DMS114 treated with DMSO at 0.1 percent for 48 hours (cell line): ENCODE measurements around the gene C20orf144.
"Not testable (repeated sequence)": the region's sequence is repeated elsewhere in the genome, so short reads cannot be mapped to it uniquely, and the experiment has no call there.

Source experiments
- DNase-seq: peaks from one replicate; lab custom pipeline; 2025; ENCODE audit not compliant: unreplicated experiment; lab: John Stamatoyannopoulos, UW

The C20orf144 gene

GRCh38 chr20:33693741-33694638 lies 31.9 kb downstream of the C20orf144 start:
- no peak for DNase-seq

GRCh38 chr20:33694639-33695012 lies 32.5 kb downstream of the C20orf144 start:
- DNase-seq = no peak

- DNase-seq = no peak
Measured at GRCh38 chr20:33696448-33696847, 34.3 kb downstream of the C20orf144 start.

GRCh38 chr20:33697129-33697528 lies 35.0 kb downstream of the C20orf144 start:
- DNase-seq = no peak

GRCh38 chr20:33698966-33699365 lies 36.8 kb downstream of the C20orf144 start:
- DNase-seq = not testable (repeated sequence)

- DNase-seq = not testable (repeated sequence)
Measured at GRCh38 chr20:33700696-33701441, 38.7 kb downstream of the C20orf144 start.

DNA sequence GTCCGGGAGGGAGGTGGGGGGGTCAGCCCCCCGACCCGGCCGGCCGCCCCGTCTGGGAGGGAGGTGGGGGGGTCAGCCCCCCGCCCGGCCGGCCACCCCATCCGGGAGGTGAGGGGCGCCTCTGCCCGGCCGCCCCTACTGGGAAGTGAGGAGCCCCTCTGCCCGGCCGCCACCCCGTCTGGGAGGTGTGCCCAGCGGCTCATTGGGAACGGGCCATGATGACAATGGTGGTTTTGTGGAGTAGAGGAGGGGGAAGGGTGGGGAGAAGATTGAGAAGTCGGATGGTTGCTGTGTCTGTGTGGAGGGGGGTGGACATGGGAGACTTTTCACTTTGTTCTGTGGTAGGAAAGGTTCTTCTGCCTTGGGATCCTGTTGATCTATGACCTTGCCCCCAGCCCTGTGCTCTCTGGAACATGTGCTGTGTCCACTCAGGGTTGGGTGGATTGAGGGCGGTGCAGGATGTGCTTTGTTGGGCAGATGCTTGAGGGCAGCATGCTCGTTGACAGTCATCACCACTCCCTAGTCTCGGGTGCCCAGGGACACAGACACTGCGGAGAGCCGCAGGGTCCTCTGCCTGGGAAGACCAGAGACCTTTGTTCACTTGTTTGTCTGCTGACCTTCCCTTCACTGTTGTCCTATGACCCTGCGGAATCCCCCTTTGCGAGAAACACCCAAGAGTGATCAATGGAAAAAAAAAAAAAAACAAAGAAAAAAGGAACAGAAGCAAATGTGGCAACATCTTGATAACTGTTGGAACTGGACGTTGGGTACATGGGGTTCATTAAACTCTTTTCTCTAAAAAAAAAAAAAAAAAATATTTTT lies 39.7 kb downstream of the C20orf144 start:
- no peak for DNase-seq

DNA sequence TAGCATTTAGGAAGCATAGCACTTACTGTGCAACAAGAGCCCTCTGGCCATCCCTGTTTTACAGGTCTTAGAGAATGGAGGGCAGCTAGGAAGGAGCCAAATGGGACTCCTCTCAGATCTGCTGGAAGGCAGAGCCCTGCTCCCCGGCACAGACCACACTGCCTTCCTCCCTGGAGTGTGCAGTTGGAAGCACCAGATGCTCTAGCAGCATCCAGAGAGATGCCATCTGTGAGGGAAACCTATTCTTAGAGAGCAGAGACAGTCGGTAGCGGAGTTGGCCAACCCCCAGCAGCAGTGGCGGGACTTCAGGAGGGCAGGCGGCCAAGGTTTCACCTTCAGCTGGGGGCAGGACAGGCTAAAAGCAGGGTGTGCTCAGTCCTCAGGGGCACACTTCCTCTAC lies 40.7 kb downstream of the C20orf144 start:
- no peak for DNase-seq

DNA sequence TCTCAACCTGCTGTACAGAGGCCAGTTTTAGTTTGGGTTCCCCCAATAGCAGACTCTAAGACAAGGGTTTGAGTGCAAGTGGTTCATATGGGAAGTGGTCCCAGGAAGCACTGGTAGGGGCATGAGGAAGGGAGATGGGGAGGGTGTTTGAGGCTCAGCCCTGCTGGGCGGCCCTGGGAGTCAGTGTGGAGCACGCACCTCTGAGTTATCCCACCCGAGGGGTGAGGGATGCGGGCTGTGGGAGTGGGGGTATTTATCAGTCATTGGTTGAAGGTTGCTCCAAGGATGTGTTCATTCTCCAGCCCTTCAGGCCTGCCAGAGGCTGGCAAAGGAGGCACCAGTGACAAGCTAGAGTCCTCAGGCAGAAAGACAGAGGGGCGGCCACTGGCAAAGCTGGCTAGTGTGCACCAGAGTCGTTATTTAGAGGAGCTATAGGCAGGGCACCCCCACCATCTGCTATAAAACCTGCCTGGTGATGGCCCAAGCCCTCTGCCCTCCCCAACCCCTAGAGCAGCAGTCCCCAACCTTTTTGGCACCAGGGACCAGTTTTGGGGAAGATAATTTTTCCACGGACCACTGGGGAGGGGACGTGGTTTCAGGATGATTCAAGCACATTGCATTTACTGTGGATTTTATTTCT lies 41.5 kb downstream of the C20orf144 start:
- DNase-seq = no peak

DNA sequence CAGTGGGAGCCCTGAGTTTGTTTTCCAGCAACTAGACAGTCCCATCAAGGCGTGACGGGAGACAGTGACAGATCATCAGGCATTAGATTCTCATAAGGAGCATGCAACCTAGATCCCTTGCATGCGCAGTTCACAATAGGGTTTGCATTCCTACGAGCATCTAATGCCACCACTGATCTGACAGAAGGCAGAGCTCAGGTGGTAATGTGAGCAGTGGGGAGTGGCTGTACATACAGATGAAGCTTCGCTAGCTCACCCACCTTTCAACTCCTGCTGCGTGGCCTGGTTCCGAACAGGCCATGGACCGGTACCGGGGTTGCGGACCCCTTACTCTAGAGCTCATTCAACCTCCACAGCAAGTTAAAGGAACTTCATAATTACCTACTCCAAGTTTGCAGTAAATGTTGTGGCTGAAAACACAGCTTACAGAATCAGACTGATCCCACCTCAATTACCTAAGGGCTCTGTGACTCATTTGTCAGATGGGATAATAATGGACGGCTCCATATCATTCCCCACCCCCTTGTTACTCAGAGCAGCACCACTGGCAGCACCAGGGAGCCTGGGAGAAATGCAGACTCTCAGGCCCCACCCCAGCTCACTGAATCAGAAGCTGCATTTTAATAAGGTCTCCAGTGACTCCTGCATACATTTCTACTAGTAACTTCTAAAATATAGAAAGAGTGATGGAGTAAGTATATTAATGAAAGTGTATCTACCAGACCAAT lies 42.2 kb downstream of the C20orf144 start:
- DNase-seq = no peak

GRCh38 chr20:33707668-33708067 lies 45.5 kb downstream of the C20orf144 start:
- DNase-seq = no peak

GRCh38 chr20:33709398-33709797 lies 47.3 kb downstream of the C20orf144 start:
- DNase-seq = no peak

- no peak for DNase-seq
Measured at GRCh38 chr20:33709905-33710541, 47.9 kb downstream of the C20orf144 start.

GRCh38 chr20:33710681-33711445 lies 48.7 kb downstream of the C20orf144 start:
- no peak for DNase-seq

- DNase-seq = no peak
Measured at GRCh38 chr20:33711446-33711738, 49.3 kb downstream of the C20orf144 start.
